ENCODE measurements around the gene CXCR2. TPM values are rescaled to one million over a fixed set of nuclear protein-coding genes. Genes with fewer than 3 reads are reported as not detected.

Gene CXCR2
- total and polyA plus RNA-seq, 2 of the 8 experiments (the other 6 are each of a cell fraction or from before 2014, with no cell fraction given): 1.4 to 1.6 TPM

DNA sequence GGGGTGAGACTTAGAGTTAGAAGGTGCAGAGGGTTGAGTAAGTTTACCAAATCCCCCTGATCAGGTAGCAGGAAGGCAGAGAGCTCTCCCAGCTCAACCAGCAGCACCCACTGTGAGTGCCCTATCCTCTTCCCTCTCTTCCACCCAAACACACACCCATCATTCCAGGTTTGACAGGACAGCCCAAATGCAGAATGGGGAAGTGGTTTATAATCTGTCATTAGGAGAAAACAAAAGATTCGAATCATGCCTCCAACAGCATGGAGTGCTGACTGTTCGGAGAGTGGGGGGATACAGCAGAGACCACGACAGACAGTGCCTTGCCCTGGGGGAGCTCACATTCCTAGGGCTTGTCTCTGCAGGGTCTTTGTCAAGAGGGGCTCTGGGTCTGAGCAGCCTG, 11.7 kb downstream of the CXCR2 start (continued):
- TF ChIP-seq SAP30 (IDR thresholded peaks at IDR 0.05; ENCODE audit: insufficient read depth, insufficient replicate concordance, low read length): no peak
- TF ChIP-seq SP4 (IDR thresholded peaks at IDR 0.05; ENCODE audit: low read length): no peak
- no peak for TF ChIP-seq SRF (IDR thresholded peaks at IDR 0.05; ENCODE audit: low read depth, low read length)
- TF ChIP-seq SIRT6 (IDR thresholded peaks at IDR 0.05; ENCODE audit: low read length): no peak
- no peak for TF ChIP-seq SIN3A (conservative IDR thresholded peaks at IDR 0.05 in 1 of 2, IDR thresholded peaks at IDR 0.05 in 1 of 2; ENCODE audit: low read depth in 1 of 2, low read length in 2 of 2)
